Stimulated activated CD4-positive, alpha-beta T cell treated with anti-CD3 and anti-CD28 coated beads, TNF-alpha, amount 100 ng/mL, for 1 hour (primary cell): ENCODE data around the gene COMMD9.

Source experiments
- DNase-seq, 3 donors: peaks; one replicate each; pipeline ENCODE4 v3.0.0-alpha.2; 2020; ENCODE audit warnings: low read depth in 3 of 3, low spot score in 1 of 3

The COMMD9 gene

GRCh38 chr11:36227044-36227443, 62.2 kb downstream of the COMMD9 start:
- DNase-seq = no peak

GRCh38 chr11:36224209-36224882, 64.9 kb downstream of the COMMD9 start:
- DNase-seq = no peak

GRCh38 chr11:36222831-36223635, 66.2 kb downstream of the COMMD9 start:
- no peak for DNase-seq
